Measurements from ENCODE around the gene KLHDC4. TPM values are rescaled to one million over a fixed set of nuclear protein-coding genes. Genes with fewer than 3 reads are reported as not detected.

Gene KLHDC4
- total and polyA plus RNA-seq, 9 of the 15 experiments (the other 6 are each of a cell fraction or from before 2014, with no cell fraction given), result 1.3 to 68.1 (median 32.8) TPM

GRCh38 chr16:87778830-87779579 is 13.2 kb upstream of the KLHDC4 start (continued):
- TF ChIP-seq RFX7 (CRISPR knock-in tag; IDR thresholded peaks at IDR 0.05), result no peak
- no peak; the same call in 1 of the 2 replicates for TF ChIP-seq NBN (IDR thresholded peaks at IDR 0.05; ENCODE audit: low read depth)
- TF ChIP-seq ZNF707 (CRISPR knock-in tag; conservative IDR thresholded peaks at IDR 0.05), result no peak
- TF ChIP-seq ZBTB26 (CRISPR knock-in tag; IDR thresholded peaks at IDR 0.05), result no peak
- TF ChIP-seq SMARCB1 (IDR thresholded peaks at IDR 0.05; ENCODE audit: insufficient read length, low read depth), result no peak
- no peak for TF ChIP-seq YBX1 (IDR thresholded peaks at IDR 0.05)
- TF ChIP-seq ZNF143 (CRISPR knock-in tag; IDR thresholded peaks at IDR 0.05), result no peak
- TF ChIP-seq FOXJ2 (tag; IDR thresholded peaks at IDR 0.05), result peak; percentile 80
- peak; percentile 18; the same call in 1 of the 2 replicates for TF ChIP-seq BCL6 (CRISPR knock-in tag; IDR thresholded peaks at IDR 0.05)
- no peak for TF ChIP-seq ZNF717 (CRISPR knock-in tag; IDR thresholded peaks at IDR 0.05)
- TF ChIP-seq SNAPC5 (CRISPR knock-in tag; IDR thresholded peaks at IDR 0.05), result no peak
- TF ChIP-seq TAF9B (IDR thresholded peaks at IDR 0.05; ENCODE audit: partially characterized antibody), result peak; percentile 45
- TF ChIP-seq, protein P1, sequence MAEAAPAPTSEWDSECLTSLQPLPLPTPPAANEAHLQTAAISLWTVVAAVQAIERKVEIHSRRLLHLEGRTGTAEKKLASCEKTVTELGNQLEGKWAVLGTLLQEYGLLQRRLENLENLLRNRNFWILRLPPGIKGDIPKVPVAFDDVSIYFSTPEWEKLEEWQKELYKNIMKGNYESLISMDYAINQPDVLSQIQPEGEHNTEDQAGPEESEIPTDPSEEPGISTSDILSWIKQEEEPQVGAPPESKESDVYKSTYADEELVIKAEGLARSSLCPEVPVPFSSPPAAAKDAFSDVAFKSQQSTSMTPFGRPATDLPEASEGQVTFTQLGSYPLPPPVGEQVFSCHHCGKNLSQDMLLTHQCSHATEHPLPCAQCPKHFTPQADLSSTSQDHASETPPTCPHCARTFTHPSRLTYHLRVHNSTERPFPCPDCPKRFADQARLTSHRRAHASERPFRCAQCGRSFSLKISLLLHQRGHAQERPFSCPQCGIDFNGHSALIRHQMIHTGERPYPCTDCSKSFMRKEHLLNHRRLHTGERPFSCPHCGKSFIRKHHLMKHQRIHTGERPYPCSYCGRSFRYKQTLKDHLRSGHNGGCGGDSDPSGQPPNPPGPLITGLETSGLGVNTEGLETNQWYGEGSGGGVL (CRISPR knock-in tag; IDR thresholded peaks at IDR 0.05), result no peak; the same call in 1 of the 2 replicates
- TF ChIP-seq MED1 (CRISPR knock-in tag; IDR thresholded peaks at IDR 0.05; ENCODE audit: borderline replicate concordance), result no peak
- TF ChIP-seq BRF1 (IDR thresholded peaks at IDR 0.05; ENCODE audit: borderline replicate concordance, extremely low read depth, insufficient read length), result no peak
- TF ChIP-seq KLF13 (tag; IDR thresholded peaks at IDR 0.05; ENCODE audit: borderline replicate concordance, low read depth), result peak; percentile 76
- TF ChIP-seq ASH1L (IDR thresholded peaks at IDR 0.05; ENCODE audit: borderline replicate concordance, low read depth, partially characterized antibody), result no peak
- peak; percentile 73 for TF ChIP-seq CREM (IDR thresholded peaks at IDR 0.05; ENCODE audit: low read depth)
- TF ChIP-seq DLX4 (CRISPR knock-in tag; IDR thresholded peaks at IDR 0.05), result no peak
- peak; percentile 95 for TF ChIP-seq ZNF583 (CRISPR knock-in tag; IDR thresholded peaks at IDR 0.05)
- no peak for TF ChIP-seq GTF2F1 (IDR thresholded peaks at IDR 0.05; ENCODE audit: low read depth, low read length)
- peak; percentile 61; the same call in 1 of the 2 replicates for TF ChIP-seq ZEB2 (IDR thresholded peaks at IDR 0.05)
- TF ChIP-seq IFI16 (CRISPR knock-in tag; IDR thresholded peaks at IDR 0.05), result peak; percentile 81
- peak; percentile 41 for TF ChIP-seq E2F3 (CRISPR knock-in tag; IDR thresholded peaks at IDR 0.05)
- TF ChIP-seq, protein P2, sequence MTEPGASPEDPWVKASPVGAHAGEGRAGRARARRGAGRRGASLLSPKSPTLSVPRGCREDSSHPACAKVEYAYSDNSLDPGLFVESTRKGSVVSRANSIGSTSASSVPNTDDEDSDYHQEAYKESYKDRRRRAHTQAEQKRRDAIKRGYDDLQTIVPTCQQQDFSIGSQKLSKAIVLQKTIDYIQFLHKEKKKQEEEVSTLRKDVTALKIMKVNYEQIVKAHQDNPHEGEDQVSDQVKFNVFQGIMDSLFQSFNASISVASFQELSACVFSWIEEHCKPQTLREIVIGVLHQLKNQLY (CRISPR knock-in tag; conservative IDR thresholded peaks at IDR 0.05), result no peak
- TF ChIP-seq HDGF (IDR thresholded peaks at IDR 0.05), result peak; percentile 46; the same call in 1 of the 2 replicates
- TF ChIP-seq MTA3 (IDR thresholded peaks at IDR 0.05; ENCODE audit: borderline replicate concordance), result peak; percentile 92
